ENCODE measurements around the gene MARCHF3.
"Not testable (repeated sequence)": the region's sequence is repeated elsewhere in the genome, so short reads cannot be mapped to it uniquely, and the experiment has no call there.

The MARCHF3 gene

DNA sequence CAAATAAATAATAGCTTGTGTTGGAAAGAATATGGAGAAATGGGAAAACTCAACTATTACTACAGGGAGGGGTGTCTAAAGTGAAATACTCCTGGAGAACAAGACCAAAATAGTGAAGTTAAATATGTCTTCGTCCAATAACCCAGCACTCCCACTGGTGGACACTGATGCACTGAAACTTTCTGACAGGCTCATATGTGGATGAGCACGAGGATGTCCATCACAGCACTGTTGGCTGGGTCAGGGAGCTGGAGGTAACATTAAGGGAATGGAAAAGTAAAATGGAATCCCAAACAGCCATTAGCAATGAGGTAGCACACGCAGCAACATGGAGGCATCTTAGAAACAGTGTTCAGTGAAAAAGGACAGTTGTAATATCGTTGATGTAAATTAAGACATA lies 167.0 kb downstream of the MARCHF3 start:
- H3K4me3 ChIP-seq (ENCODE audit: low read depth, low read length): no peak overlapping the region
- TF ChIP-seq, protein P1, sequence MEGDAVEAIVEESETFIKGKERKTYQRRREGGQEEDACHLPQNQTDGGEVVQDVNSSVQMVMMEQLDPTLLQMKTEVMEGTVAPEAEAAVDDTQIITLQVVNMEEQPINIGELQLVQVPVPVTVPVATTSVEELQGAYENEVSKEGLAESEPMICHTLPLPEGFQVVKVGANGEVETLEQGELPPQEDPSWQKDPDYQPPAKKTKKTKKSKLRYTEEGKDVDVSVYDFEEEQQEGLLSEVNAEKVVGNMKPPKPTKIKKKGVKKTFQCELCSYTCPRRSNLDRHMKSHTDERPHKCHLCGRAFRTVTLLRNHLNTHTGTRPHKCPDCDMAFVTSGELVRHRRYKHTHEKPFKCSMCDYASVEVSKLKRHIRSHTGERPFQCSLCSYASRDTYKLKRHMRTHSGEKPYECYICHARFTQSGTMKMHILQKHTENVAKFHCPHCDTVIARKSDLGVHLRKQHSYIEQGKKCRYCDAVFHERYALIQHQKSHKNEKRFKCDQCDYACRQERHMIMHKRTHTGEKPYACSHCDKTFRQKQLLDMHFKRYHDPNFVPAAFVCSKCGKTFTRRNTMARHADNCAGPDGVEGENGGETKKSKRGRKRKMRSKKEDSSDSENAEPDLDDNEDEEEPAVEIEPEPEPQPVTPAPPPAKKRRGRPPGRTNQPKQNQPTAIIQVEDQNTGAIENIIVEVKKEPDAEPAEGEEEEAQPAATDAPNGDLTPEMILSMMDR (IDR thresholded peaks at IDR 0.05; ENCODE audit: borderline replicate concordance, insufficient read depth, low read depth, low read length): no peak

DNA sequence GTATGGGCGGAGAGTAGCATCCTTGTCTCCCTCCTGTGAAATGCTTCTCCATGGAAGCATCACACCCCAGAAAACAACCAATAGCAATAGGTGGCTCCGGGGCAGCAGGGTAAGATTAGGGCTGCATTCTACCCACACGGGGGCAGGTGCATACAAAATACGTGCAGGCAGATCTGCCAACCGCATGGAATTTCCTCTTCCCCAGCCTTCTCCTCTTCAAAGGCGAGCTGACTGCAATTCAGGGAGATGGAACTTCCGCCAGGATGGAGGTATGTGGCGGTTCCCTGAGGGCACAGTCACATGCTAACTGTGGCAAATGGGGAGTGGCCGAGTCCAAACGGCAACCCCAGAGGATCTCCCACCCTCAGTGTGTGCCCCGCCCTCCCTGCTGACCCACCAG lies 171.9 kb downstream of the MARCHF3 start:
- TF ChIP-seq, protein P1 (IDR thresholded peaks at IDR 0.05; ENCODE audit: borderline replicate concordance, insufficient read depth, low read depth, low read length): no peak

DNA sequence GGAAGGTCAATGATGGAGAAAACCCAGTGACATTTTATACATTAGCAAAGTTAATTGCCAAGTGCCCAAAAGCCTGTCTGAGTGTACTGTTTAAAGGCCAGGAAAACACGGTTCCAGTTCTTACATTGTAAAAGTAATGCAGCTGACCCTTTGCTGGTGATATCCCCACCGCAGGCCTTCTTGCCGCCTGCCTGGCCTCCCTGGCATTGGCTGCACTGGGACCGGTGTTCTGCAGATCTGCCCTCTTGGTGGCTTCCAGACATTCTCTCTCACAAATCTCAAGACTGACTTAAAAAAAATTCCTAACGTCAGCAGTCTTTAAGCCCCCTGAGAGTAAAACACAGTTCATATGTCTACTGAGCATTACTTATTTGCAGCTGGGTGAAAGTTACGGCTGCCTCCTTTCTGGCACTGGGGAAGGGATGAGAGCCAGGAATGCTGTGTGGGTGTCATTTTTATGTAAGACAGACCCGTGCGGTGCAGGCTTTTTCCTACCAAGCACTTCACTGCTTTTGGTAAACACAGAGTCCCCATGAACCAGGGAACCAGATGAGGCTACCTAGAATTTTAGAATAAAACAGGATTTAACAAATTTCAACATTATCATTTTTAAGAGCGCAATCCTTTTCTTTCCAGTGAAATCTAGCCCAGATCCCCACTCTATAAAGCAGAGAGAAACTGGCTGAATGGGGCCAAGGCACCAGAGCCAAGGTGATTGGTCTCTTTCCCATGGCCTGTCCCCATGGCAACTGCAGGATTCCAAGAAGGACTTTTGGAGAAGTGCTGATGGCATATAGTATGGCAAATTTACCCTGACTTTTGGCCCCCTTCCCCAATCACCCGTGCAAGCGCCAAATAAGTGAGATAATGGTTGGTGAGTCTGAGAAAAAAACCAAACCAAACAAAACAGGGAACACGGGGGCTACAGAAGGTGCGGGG lies 172.6 kb downstream of the MARCHF3 start:
- no peak overlapping the region for H3K4me3 ChIP-seq (ENCODE audit: low read depth, low read length)
- TF ChIP-seq, protein P1 (IDR thresholded peaks at IDR 0.05; ENCODE audit: borderline replicate concordance, insufficient read depth, low read depth, low read length): no peak

More for the DNA sequence above, 171.9 kb downstream of the MARCHF3 start:
- H3K4me3 ChIP-seq (ENCODE audit: low read depth, low read length): no peak overlapping the region

DNA sequence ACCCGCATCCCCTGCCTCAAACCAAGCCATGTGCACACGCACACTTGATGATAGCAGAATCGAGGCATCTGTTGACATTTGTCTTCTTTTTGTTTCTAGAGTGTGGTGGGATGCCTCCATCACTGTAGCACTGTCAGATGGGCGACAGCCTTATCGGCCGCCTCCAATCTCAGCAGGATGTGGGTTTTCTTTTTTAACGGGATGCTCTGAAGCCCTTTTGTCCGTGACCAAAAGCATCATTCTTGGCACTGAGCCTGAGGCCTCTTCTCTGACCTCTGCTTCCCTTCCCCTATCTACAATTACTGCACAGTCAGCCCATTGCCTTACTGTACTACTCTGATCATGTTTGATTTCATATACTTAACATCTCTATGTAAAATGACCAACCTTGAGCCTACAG lies 175.1 kb downstream of the MARCHF3 start:
- H3K4me3 ChIP-seq (ENCODE audit: low read depth, low read length): no peak overlapping the region
- TF ChIP-seq, protein P1 (IDR thresholded peaks at IDR 0.05; ENCODE audit: borderline replicate concordance, insufficient read depth, low read depth, low read length): no peak

DNA sequence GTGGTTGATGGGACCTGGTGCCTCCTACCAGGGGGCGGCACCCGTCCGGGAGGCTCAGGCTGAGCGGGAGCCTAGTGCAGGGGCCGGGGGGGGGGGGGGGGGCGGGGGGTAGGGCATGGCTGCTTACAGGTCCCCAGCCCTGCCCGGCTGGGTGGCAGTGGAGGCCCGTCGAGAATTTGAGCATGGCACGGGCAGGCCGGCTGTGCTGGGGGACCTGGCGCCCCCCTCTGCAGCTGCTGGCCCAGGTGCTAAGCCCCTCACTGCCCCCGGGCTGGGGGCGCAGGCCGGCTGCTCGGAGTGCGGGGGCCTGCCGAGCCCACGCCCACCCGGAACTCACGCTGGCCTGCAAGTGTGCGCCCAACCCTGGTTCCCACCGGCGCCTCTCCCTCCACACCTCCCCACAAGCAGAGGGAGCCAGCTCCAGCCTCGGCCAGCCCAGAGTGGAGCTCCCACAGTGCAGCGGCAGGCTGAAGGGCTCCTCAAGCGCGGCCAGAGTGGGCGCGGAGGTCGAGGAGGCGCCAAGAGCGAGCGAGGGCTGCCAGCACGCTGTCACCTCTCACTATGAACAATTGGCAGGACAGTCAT lies 175.7 kb downstream of the MARCHF3 start:
- TF ChIP-seq, protein P1 (IDR thresholded peaks at IDR 0.05; ENCODE audit: borderline replicate concordance, insufficient read depth, low read depth, low read length): no peak
- H3K4me3 ChIP-seq (ENCODE audit: low read depth, low read length): no peak overlapping the region

DNA sequence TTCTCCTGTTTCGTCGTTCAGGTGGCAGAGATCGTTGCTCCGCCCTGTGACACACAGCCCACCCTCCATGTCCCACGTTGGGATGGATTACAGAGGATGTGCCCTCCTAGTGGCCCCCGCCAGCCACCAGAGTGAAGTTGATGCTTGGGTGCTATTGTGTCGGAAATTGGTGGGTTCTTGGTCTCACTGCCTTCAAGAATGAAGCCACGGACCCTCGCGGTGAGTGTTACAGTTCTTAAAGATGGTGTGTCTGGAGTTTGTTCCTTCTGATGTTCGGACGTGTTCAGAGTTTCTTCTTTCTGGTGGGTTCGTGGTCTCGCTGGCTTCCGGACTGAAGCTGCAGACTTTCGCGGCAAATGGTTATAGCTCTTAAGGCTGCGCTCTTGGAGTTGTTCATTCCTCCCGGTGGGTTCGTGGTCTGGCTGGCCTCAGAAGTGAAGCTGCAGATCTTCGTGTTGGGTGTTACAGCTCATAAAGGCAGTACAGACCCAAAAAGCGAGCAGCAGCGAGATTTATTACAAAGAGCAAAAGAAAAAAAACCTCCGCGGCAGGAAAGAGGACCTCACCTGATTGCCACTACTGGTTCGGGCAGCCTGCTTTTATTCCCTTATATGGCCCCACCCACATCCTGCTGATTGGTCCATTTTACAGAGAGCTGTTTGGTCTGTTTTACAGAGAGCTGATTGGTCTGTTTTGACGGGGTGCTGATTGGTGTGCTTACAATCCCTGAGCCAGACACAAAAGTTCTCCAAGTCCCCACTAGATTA lies 176.6 kb downstream of the MARCHF3 start:
- not testable (repeated sequence) for H3K4me3 ChIP-seq (ENCODE audit: low read depth, low read length)

DNA sequence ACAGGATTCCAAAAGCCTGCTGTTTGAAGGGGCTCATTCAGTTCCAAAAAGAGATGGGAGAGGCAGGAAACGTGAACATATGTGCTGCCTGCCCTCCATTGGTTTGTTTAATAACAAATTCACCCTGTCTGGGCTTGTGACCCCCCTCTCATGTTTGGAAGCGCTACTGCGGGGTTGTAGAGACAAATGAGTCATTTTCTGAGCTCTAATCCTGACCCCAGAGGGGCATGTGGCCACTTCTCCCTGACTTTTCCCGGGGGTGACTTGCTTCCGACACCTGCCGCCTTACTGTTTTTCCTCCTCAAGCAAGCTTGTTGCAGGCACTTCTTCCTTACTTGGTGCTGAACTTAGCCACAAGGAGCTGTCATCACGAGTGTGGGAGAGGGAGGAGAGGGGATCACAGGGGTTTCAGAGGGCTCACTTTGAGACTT lies 177.5 kb downstream of the MARCHF3 start:
- H3K4me3 ChIP-seq (ENCODE audit: low read depth, low read length): no peak overlapping the region
- TF ChIP-seq, protein P1 (IDR thresholded peaks at IDR 0.05; ENCODE audit: borderline replicate concordance, insufficient read depth, low read depth, low read length): no peak

Measured in GM12875 (cell line).